Psoas muscle (tissue), 8 donors: Measurements from ENCODE around the gene ZBTB16. TPM values are rescaled to one million over a fixed set of nuclear protein-coding genes. Genes with fewer than 3 reads are reported as not detected.

Source experiments
- ATAC-seq, 4 donors: fragments of 200-7000 bp; cut with Tn5 transposase; one replicate each; pipeline ENCODE4 v1.9.1; 2020; ENCODE audit warnings: moderate library complexity in 3 of 4, mild to moderate bottlenecking in 2 of 4
- DNase-seq, 2 donors: peaks; one replicate each; pipeline ENCODE4 v3.0.0-alpha.2; 2020
- H3K27ac ChIP-seq: fragments of 200-600 bp; one replicate; pipeline ENCODE4 v1.8.0; 2022
- H3K27me3 ChIP-seq, 3 donors: fragments of 200-600 bp in 1 of 3; one replicate each; pipeline versions ENCODE4 v1.6.1 to v1.8.0; 2013 to 2022; ENCODE audit warnings: low read length in 2 of 3, mild to moderate bottlenecking in 2 of 3, moderate library complexity in 1 of 3; ENCODE audit not compliant: insufficient read depth in 3 of 3
- H3K36me3 ChIP-seq, 2 donors: fragments of 200-600 bp in 1 of 2; one replicate each; pipeline versions ENCODE4 v1.6.1 to v1.8.0; 2013 to 2022; ENCODE audit warnings: low read depth in 1 of 2, mild to moderate bottlenecking in 1 of 2, moderate library complexity in 1 of 2; ENCODE audit not compliant: insufficient read depth in 1 of 2
- H3K4me1 ChIP-seq: fragments of 200-600 bp; one replicate; pipeline ENCODE4 v1.8.0; 2022
- H3K4me3 ChIP-seq: fragments of 200-600 bp; one replicate; pipeline ENCODE4 v1.8.0; 2022; ENCODE audit warnings: mild to moderate bottlenecking
- H3K9me3 ChIP-seq: fragments of 200-600 bp; one replicate; pipeline ENCODE4 v1.8.0; 2022
- WGBS, 3 donors: extraction: QIAGEN DNeasy Blood & Tissue Kit; methylation state at CpG; one replicate each; pipeline versions ENCODE4 v1.1.6 to v1.1.7; 2013; 5-methylcytosine and 5-hydroxymethylcytosine counted together
- intact Hi-C, 2 donors: fragments of 100-400 bp; cut with DNase I; formaldehyde crosslinking; loops; one replicate each; pipeline versions ENCODE4 v1.11.0 to v1.14.2; 2022
- polyA plus RNA-seq, 3 donors: library from polyadenylated mRNA; stranded (reverse); fragments of 200-250 nt; gene quantifications; one replicate each; pipeline ENCODE4 v1.2.3, GENCODE V29; 2013
- total RNA-seq, 4 donors: library from RNA; stranded (reverse); fragmentation: NEBNext Ultra II Directional in 2 of 4; extraction: Animal tissue kit (Norgen Biotek cat#: 25700) in 2 of 4; gene quantifications; one replicate each; pipeline versions ENCODE4 v1.2.1 to v1.2.4, GENCODE V29; 2021 to 2023
- TF ChIP-seq, protein P1 (sequence below): fragments of 200-600 bp; IDR thresholded peaks from one replicate; pipeline ENCODE4 v1.8.0; 2022; ENCODE audit warnings: antibody characterized with exemption
- donor health status: healthy with polysubstance abuse.
- donor health status: DM: no; HTN: no; CAD: no; lungs with moderate emphysema.
- donor health status: Bipolar disorder and iron deficiency.
- donor health status: healthy.
- donor health status: DM: yes; HTN: yes; CAD: no.
- donor health status: DM: no; HTN: no; CAD: no.
- donor health status: DM: no; HTN: no; CAD: no.
- donor health status: DM: yes; HTN: yes; CAD: no.

The ZBTB16 gene
- total and polyA plus RNA-seq, 7 donors, result 11.7 to 299 (median 89.8) TPM

DNA sequence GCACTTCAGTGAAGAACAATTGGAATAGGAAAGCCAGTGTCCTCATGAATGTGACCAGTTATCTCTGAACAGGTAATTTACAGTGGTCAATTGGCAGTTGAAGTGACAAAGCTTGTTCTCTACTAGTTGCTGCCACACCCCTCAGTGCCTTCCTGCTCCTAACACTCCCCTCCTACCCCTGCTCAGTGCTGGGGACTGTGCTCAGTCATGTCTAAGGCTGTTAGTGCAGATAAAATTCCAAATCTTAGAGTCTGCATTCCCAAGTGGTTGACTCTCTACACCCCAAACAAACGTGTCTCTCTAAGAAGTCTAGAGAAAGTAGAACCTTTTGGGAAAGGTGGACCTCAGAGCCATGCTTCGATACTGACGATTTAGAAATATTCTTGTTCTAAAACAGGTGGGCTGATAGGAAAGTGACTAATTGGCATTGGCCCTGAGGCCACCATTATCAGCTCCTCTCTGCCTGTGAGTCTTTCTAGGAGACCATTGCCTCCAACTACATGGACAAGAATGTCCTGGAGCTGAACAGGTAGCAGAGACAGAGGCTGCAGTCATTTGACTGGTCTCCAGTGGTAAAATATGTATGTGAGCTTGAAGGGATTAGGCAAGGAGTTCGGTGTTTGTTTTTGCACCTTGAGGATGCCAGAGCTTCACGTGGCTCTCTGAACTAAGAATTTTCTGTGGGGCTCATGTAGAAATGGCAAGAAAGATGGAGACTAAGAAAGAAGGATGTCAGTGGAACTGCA lies 214.6 kb downstream of the ZBTB16 start:
- Histone ChIP-seq H3K4me3 (no peak overlapping the region), H3K9me3 (no peaks in the 10 kb centered on the region), H3K27ac (no peak overlapping the region), H3K4me1 (no peaks in the 10 kb centered on the region), H3K27me3 (peaks cover 0 to 3% (median 0%) of the 10 kb centered on the region in 3 donors), H3K36me3 (no peaks in the 10 kb centered on the region)
- no peak for ATAC-seq
- intact Hi-C loops, result no loop called here
- TF ChIP-seq, protein P1, sequence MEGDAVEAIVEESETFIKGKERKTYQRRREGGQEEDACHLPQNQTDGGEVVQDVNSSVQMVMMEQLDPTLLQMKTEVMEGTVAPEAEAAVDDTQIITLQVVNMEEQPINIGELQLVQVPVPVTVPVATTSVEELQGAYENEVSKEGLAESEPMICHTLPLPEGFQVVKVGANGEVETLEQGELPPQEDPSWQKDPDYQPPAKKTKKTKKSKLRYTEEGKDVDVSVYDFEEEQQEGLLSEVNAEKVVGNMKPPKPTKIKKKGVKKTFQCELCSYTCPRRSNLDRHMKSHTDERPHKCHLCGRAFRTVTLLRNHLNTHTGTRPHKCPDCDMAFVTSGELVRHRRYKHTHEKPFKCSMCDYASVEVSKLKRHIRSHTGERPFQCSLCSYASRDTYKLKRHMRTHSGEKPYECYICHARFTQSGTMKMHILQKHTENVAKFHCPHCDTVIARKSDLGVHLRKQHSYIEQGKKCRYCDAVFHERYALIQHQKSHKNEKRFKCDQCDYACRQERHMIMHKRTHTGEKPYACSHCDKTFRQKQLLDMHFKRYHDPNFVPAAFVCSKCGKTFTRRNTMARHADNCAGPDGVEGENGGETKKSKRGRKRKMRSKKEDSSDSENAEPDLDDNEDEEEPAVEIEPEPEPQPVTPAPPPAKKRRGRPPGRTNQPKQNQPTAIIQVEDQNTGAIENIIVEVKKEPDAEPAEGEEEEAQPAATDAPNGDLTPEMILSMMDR, result no peak
- 82 to 88% (median 86%) methylated on average over 5 of the region's 5 CpGs for WGBS, 3 donors
- no peak for DNase-seq

DNA sequence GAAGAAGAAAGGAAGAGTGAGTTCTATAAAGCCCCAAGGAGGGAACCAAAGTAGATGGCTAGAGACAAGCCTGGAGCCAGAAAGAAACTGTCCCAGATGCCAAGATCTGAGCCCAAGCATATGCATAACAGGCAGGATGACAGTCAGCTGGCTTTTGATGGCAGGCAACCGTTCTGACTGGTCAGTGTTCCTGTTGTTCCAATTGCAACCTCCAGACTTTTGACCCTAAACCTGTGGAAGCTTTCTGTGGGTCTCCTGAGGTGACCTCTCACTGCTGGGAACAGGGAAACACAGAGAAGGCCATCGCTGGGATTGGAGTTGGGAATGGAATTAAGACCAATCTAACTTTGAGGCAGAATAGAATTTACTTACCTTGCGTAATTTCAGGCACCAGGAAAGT lies 215.1 kb downstream of the ZBTB16 start:
- Histone ChIP-seq H3K27me3 (peaks cover 0 to 6% (median 0%) of the 10 kb centered on the region in 3 donors), H3K4me1 (no peaks in the 10 kb centered on the region), H3K9me3 (no peaks in the 10 kb centered on the region), H3K36me3 (no peaks in the 10 kb centered on the region), H3K4me3 (no peak overlapping the region), H3K27ac (no peak overlapping the region)
- intact Hi-C loops, result no loop called here
- 64 to 71% (median 69%) methylated on average over 3 of the region's 3 CpGs for WGBS, 3 donors
- no peak for DNase-seq
- ATAC-seq, result peak in 1 of 4 donors; percentile 13
- TF ChIP-seq, protein P1, result no peak

DNA sequence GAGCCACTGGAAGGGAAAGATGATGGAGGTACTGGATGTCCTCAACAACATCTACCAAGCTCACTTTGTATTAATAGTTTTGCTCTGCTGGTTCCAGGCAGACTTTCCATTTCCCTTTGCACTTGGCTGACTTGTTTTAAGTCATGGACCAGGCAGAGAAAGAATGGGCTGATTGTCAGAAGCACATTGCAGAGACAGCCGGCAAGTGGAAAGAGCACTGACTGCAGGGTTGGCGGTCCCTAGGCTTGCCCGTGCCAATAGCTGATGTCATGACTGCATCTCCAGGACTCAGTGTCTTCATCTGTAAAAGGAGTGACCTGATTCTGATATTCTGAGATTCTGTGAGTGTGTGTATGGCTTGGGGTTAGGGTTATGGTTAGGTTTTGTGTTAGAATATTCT lies 215.8 kb downstream of the ZBTB16 start:
- 17 to 38% (median 22%) methylated on average over 3 of the region's 3 CpGs for WGBS, 3 donors
- DNase-seq (peak; percentile 67), ATAC-seq (peak in 3 of 4 donors; percentile 28 to 64 (median 34))
- Histone ChIP-seq H3K9me3 (no peaks in the 10 kb centered on the region), H3K36me3 (no peaks in the 10 kb centered on the region), H3K4me3 (no peak overlapping the region), H3K27ac (no peak overlapping the region), H3K27me3 (peaks cover 0 to 8% (median 0%) of the 10 kb centered on the region in 3 donors), H3K4me1 (no peaks in the 10 kb centered on the region)
- intact Hi-C loops, result no loop called here
- TF ChIP-seq, protein P1, result no peak

DNA sequence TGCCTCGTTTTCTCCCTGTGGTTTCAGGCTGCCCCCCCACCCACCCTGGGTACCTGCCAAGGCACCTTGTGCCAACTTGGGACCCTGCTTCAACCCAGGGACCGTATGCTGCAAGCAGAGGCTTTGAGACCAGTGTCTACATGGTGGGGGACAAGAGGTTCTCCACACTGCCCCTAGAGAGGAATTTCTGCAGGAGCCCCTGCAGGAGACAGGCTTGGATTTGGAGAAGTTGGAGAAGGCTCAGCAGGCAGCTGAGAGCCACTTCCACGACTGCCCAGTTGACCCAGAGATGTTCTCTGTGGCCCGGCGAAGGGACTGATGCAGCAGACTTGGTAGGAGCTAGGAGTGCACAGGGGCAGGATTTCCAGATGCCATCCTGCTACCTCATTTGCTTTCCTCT lies 216.6 kb downstream of the ZBTB16 start:
- no peak overlapping the region for H3K27ac ChIP-seq
- ATAC-seq (no peak), DNase-seq (no peak)
- no peaks in the 10 kb centered on the region for H3K9me3 ChIP-seq
- peaks cover 1% of the 10 kb centered on the region for H3K4me1 ChIP-seq
- peaks cover 0 to 8% (median 0%) of the 10 kb centered on the region in 3 donors for H3K27me3 ChIP-seq
- TF ChIP-seq, protein P1, result no peak
- WGBS, 3 donors, result 49 to 54% (median 50%) methylated on average over 5 of the region's 5 CpGs
- intact Hi-C loops, result no loop called here
- H3K36me3 ChIP-seq, result no peaks in the 10 kb centered on the region
- no peak overlapping the region for H3K4me3 ChIP-seq
